NT2/D1 (cell line): ENCODE measurements around the gene MKS1.

Experiments used
- SUZ12 ChIP-seq: IDR thresholded peaks from 2 replicates; pipeline ENCODE4 v1.6.1; 2011; ENCODE audit not compliant: insufficient read length, insufficient read depth; ENCODE audit errors: extremely low read depth
- YY1 ChIP-seq: IDR thresholded peaks from 2 replicates; pipeline ENCODE4 v1.6.1; 2011; ENCODE audit not compliant: insufficient read length, insufficient read depth
- ZNF274 ChIP-seq: IDR thresholded peaks from 2 replicates; pipeline ENCODE4 v1.6.1; 2011; ENCODE audit warnings: mild to moderate bottlenecking, low read depth, low read length

GRCh38 chr17:58238147-58238634 is 19.1 kb upstream of the MKS1 start, which contains the start of gene LPO:
- TF ChIP-seq ZNF274 = no peak
- TF ChIP-seq SUZ12 = no peak
- TF ChIP-seq YY1 = no peak
